HepG2 (cell line): ENCODE data around the gene GADL1. TPM values are rescaled to one million over a fixed set of nuclear protein-coding genes. Genes with fewer than 3 reads are reported as not detected.

Source experiments
- ATAC-seq: fragments of 200-7000 bp; cut with Tn5 transposase; 3 replicates; pipeline ENCODE4 v1.9.1; 2020; ENCODE audit warnings: mild to moderate bottlenecking, moderate library complexity
- BruUV-seq: library from RNA; stranded (reverse); fragments of 400-500 nt; replicated peaks from 2 replicates; lab custom pipeline; 2021; lab: Mats Ljungman, UMichigan
- CTCF ChIA-PET: fragments of 300-600 bp; formaldehyde crosslinking; extraction: SDS; loops from one replicate; lab custom pipeline; 2021; ENCODE audit warnings: low total read pairs, inconsistent platforms, low intra/inter-chr PET ratio; lab: Yijun Ruan, JAX
- POLR2A ChIA-PET: fragments of 350-600 bp; sonication (Branson Sonifier 250); formaldehyde crosslinking; loops from one replicate; lab custom pipeline; 2020; ENCODE audit warnings: antibody characterized with exemption, inconsistent platforms; lab: Yijun Ruan, JAX
- DNase-seq: peaks from one replicate; pipeline ENCODE4 v3.0.0-alpha.2; 2015; ENCODE audit warnings: low spot score
- FAIRE-seq: peaks from 3 replicates; lab custom pipeline; 2011; peaks lifted over from hg19 to GRCh38; lab: Jason Lieb, UNC
- H2AFZ ChIP-seq: one replicate; pipeline ENCODE4 v1.6.1; 2011; ENCODE audit warnings: low read length, inconsistent platforms
- H3K27ac ChIP-seq: fragments of 300-600 bp; 3 replicates; pipeline ENCODE4 v1.8.0; 2011; ENCODE audit warnings: mixed run types, mild to moderate bottlenecking, mixed read lengths, low read length, inconsistent platforms; ENCODE audit not compliant: insufficient read depth; ENCODE audit errors: extremely low read length
- H3K27me3 ChIP-seq, 2 experiments: fragments of 200-600 bp in 1 of 2; 2 replicates in 1 of 2; 3 replicates in 1 of 2; pipeline versions ENCODE4 v1.6.0 to v1.8.0; 2011; ENCODE audit warnings: low read length in 2 of 2, mild to moderate bottlenecking in 2 of 2, moderate library complexity in 2 of 2, inconsistent platforms in 1 of 2; ENCODE audit not compliant: insufficient read depth in 2 of 2, control insufficient read depth in 1 of 2
- H3K36me3 ChIP-seq, 2 experiments: fragments of 200-600 bp in 1 of 2; replicated peaks in 1 of 2; 2 replicates in 1 of 2; 3 replicates in 1 of 2; pipeline versions ENCODE4 v1.5.1 to v1.8.0; 2011; ENCODE audit warnings: low read length in 2 of 2, inconsistent platforms in 1 of 2; ENCODE audit not compliant: insufficient read depth in 2 of 2, control insufficient read depth in 1 of 2
- H3K4me1 ChIP-seq: 2 replicates; pipeline ENCODE4 v1.5.1; 2012; ENCODE audit warnings: low read length, inconsistent platforms; ENCODE audit not compliant: insufficient read depth
- H3K4me2 ChIP-seq: 2 replicates; pipeline ENCODE4 v1.6.0; 2011; ENCODE audit warnings: low read depth, low read length, inconsistent platforms
- H3K4me3 ChIP-seq, 3 experiments: fragments of 200-600 bp in 1 of 3; sonication (generic), shearing (Covaris generic) in 1 of 3; replicated peaks in 1 of 3; 2 replicates each; pipeline ENCODE4 v1.5.1; 2011 to 2016; ENCODE audit warnings: low read length in 3 of 3, inconsistent platforms in 2 of 3, low read depth in 2 of 3, mild to moderate bottlenecking in 2 of 3, control low read depth in 1 of 3, mixed read lengths in 1 of 3; ENCODE audit not compliant: insufficient read depth in 1 of 3
- H3K79me2 ChIP-seq: one replicate; pipeline ENCODE4 v1.6.1; 2011; ENCODE audit warnings: low read length, inconsistent platforms; ENCODE audit not compliant: insufficient read depth
- H3K9ac ChIP-seq: 2 replicates; pipeline ENCODE4 v1.6.0; 2011; ENCODE audit warnings: mild to moderate bottlenecking, low read depth, low read length, inconsistent platforms; ENCODE audit not compliant: insufficient read depth
- H3K9me3 ChIP-seq: 2 replicates; pipeline ENCODE4 v1.5.1; 2012; ENCODE audit warnings: mild to moderate bottlenecking, low read length
- H4K20me1 ChIP-seq: 2 replicates; pipeline ENCODE4 v1.6.0; 2011; ENCODE audit warnings: inconsistent platforms, mild to moderate bottlenecking, low read length, moderate library complexity; ENCODE audit not compliant: insufficient read depth
- CREM ChIP-seq, 2 experiments: sonication (generic) in 1 of 2; formaldehyde crosslinking in 1 of 2; IDR thresholded peaks; 2 replicates each; pipeline versions ENCODE4 v1.4.0 to v1.6.1; 2016 to 2020; ENCODE audit warnings: antibody characterized with exemption in 1 of 2, mild to moderate bottlenecking in 1 of 2, missing genetic modification reagents in 1 of 2
- GPN1 ChIP-seq: sonication (generic); formaldehyde crosslinking; IDR thresholded peaks from 2 replicates; pipeline ENCODE4 v1.5.1; 2020; ENCODE audit warnings: missing genetic modification reagents, borderline replicate concordance
- MEIS2 ChIP-seq: sonication (generic); formaldehyde crosslinking; IDR thresholded peaks from 2 replicates; pipeline ENCODE4 v1.9.0; 2021; ENCODE audit warnings: mild to moderate bottlenecking, missing genetic modification reagents
- MTERF4 ChIP-seq: sonication (generic); formaldehyde crosslinking; IDR thresholded peaks from 2 replicates; pipeline ENCODE4 v1.8.0; 2023; ENCODE audit warnings: mild to moderate bottlenecking, missing genetic modification reagents
- ZFP1 ChIP-seq: IDR thresholded peaks from 2 replicates; pipeline ENCODE4 v1.6.1; 2016
- ZNF800 ChIP-seq: sonication (generic); formaldehyde crosslinking; IDR thresholded peaks from 2 replicates; pipeline ENCODE4 v1.4.0; 2020; ENCODE audit warnings: missing genetic modification reagents
- WGBS: methylation state at CpG from one replicate; pipeline ENCODE4 v1.1.6; 2017; ENCODE audit warnings: low lambda C conversion rate; 5-methylcytosine and 5-hydroxymethylcytosine counted together
- in situ Hi-C: cut with HindIII; loops from 2 replicates; pipeline ENCODE4 v1.10.0; 2017; ENCODE audit warnings: low pct_unique_long_range_greater_than_20kb; ENCODE audit not compliant: extremely low pct_ligation_motif_present
- intact Hi-C: fragments of 100-400 bp; cut with micrococcal nuclease; formaldehyde crosslinking; loops from one replicate; pipeline ENCODE4 v1.10.0; 2022; ENCODE audit not compliant: unreplicated experiment
- polyA plus RNA-seq, 8 experiments: library from polyadenylated mRNA; depleted of rRNA in 3 of 8; stranded (reverse) in 7 of 8; unstranded in 1 of 8; fragments of >200 nt; fragmentation: Illumina TruSeq in 4 of 8; extraction: Trizol in 4 of 8; gene quantifications; 2 replicates each; pipeline versions ENCODE4 v1.2.1 to v1.2.3, GENCODE V29; 2011 to 2016; ENCODE audit warnings: low read depth in 4 of 8, missing spikeins in 1 of 8, mixed read lengths in 1 of 8; ENCODE audit not compliant: insufficient read depth in 1 of 8
- total RNA-seq, 5 experiments: library from RNA; depleted of rRNA; stranded (reverse); fragments of >200 nt; fragmentation: Illumina TruSeq; extraction: Trizol; gene quantifications; 2 replicates each; pipeline ENCODE4 v1.2.3, GENCODE V29; 2016; ENCODE audit warnings: low read depth in 1 of 5

Gene GADL1
- total and polyA plus RNA-seq, 2 of the 13 experiments (the other 11 are each of a cell fraction or from before 2014, with no cell fraction given) = not detected

GRCh38 chr3:30847592-30847991, 46.9 kb downstream of the GADL1 start:
- H3K4me2 ChIP-seq = no peak overlapping the region
- ATAC-seq = no peak
- no peaks in the 10 kb centered on the region; a peak in 1 of 5 replicates for H3K27me3 ChIP-seq
- no TSS peak for BruUV-seq
- no peak overlapping the region for H3K4me3 ChIP-seq
- H3K4me1 ChIP-seq = no peaks in the 10 kb centered on the region; the same call in 1 of the 2 replicates
- H3K9ac ChIP-seq = no peak overlapping the region
- POLR2A ChIA-PET = no interaction called here
- CTCF ChIA-PET = no interaction called here
- H3K36me3 ChIP-seq = no peaks in the 10 kb centered on the region
- in situ Hi-C loops = no loop called here
- H2AFZ ChIP-seq = no peak overlapping the region
- DNase-seq = no peak
- no peaks in the 10 kb centered on the region for H3K79me2 ChIP-seq
- no peak for TF ChIP-seq MTERF4 (CRISPR knock-in tag)
- no peak for TF ChIP-seq ZNF800 (CRISPR knock-in tag)
- no peak for TF ChIP-seq ZFP1 (CRISPR knock-in tag)
- TF ChIP-seq GPN1 (CRISPR knock-in tag) = no peak
- no peak for TF ChIP-seq CREM (IDR thresholded peaks at IDR 0.05)
- no peak for TF ChIP-seq CREM (CRISPR knock-in tag; IDR thresholded peaks at IDR 0.05)
- TF ChIP-seq MEIS2 = no peak
- TF ChIP-seq, all 625 proteins: peak for 0
- WGBS = 51% methylated on average over 3 of the region's 3 CpGs
- Histone ChIP-seq H3K9me3 (no peaks in the 10 kb centered on the region), H3K27ac (no peak overlapping the region), H4K20me1 (no peaks in the 10 kb centered on the region)
- no peak for FAIRE-seq
- intact Hi-C loops = no loop called here
